ENCODE data around the gene SMAD6. TPM values are rescaled to one million over a fixed set of nuclear protein-coding genes. Genes with fewer than 3 reads are reported as not detected.

SMAD6 gene
- total RNA-seq, 1 experiment from 2014 or later = 8.9 TPM

DNA sequence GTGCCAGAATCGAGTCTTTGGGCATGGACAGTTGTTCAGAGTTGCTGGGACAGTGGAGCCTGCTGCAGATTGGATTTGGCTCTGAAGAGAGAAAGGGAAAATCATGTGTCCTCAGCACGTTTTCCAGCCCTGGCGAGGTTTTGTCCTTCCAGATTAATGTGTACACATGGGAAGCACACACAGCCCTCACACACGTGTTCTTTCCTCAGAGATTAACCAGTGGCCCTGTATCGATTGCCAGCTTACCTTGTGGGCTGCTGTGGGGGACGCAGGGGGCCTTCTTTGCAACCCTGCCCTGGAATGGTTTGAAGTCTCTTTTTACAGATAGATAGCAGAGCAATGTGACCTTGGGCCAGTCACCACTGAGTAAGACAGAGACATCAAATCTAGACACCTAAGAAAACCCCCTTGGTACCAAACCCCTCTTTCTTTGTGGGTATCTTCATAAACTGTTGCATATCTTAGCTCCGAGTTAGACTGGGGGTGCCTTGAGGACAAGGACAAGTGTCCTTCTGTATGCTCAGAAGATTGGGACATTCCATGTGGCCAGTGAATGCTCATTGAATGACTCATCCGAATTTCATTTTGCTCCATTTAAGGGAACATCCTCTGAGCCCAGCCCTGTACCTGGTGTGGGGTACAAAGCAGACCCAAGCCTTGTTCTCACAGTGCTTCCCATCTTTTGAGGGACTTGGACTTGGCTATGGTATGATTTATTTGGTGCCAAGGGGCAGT lies 48.0 kb downstream of the SMAD6 start:
- no peaks in the 10 kb centered on the region for H3K27me3 ChIP-seq (replicated peaks; ENCODE audit: control insufficient read depth, insufficient read depth, low read length)

DNA sequence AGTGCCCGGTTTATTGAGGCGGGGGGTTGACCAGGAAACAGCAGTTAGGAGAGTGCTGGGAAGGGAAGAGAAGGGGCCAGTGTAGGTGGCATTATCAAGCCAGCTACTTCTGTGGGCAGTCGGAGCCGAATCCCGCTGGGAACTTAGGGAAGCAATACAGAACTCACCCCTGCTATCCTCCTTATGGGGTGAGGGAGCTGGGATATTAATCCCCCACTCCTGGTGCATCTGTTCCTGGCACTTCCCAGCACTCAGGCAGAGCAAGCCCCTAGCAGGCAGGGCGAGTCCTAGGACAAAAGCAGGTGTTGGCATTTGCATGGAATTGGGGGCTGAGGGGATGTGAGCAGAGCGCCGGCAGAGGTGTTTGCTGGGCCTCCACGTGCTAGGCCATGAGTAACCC lies 48.6 kb downstream of the SMAD6 start:
- peaks cover 23% of the 10 kb centered on the region for H3K4me1 ChIP-seq

More for the DNA sequence above, 48.0 kb downstream of the SMAD6 start:
- H3K27ac Mint-ChIP-seq (ENCODE audit: unreplicated experiment) = no peak overlapping the region
- Histone ChIP-seq H3K4me1 (peaks cover 23% of the 10 kb centered on the region), H3K9me3 (0 out of 2 replicates have a peak, but pooled peaks cover 7% of the 10 kb centered on the region), H3K4me3 (ENCODE audit: low read depth, low read length) (no peak overlapping the region), H3K36me3 (ENCODE audit: control insufficient read depth, insufficient read depth, low read length) (no peaks in the 10 kb centered on the region; the same call in 1 of the 2 replicates)
- POLR2A ChIA-PET = no interaction called here
- no peaks in the 10 kb centered on the region for H3K27me3 Mint-ChIP-seq (ENCODE audit: insufficient read depth, unreplicated experiment)
- H3K4me1 Mint-ChIP-seq (ENCODE audit: low read depth, unreplicated experiment) = no peaks in the 10 kb centered on the region
- no peak for TF ChIP-seq CTCF (IDR thresholded peaks at IDR 0.05; ENCODE audit: insufficient read depth in 1 of 2, low read depth in 1 of 2, low read length in 1 of 2, severe bottlenecking in 1 of 2, unreplicated experiment in 1 of 2)
- no peaks in the 10 kb centered on the region for H3K9me3 Mint-ChIP-seq (ENCODE audit: unreplicated experiment)
- no peak for DNase-seq
- CTCF ChIA-PET = interaction anchor here (0.6 kb wide), 1 partner anchor 42 kb away, joined by 4 read pairs; no protein-coding TSS in a partner anchor
- H3K36me3 Mint-ChIP-seq (ENCODE audit: insufficient read depth, unreplicated experiment) = no peaks in the 10 kb centered on the region
- intact Hi-C loops (cut with micrococcal nuclease; ENCODE audit: unreplicated experiment) = no loop called here
- H3K4me3 Mint-ChIP-seq (ENCODE audit: unreplicated experiment) = no peak overlapping the region
- no TSS peak for BruUV-seq (replicated peaks)

DNA sequence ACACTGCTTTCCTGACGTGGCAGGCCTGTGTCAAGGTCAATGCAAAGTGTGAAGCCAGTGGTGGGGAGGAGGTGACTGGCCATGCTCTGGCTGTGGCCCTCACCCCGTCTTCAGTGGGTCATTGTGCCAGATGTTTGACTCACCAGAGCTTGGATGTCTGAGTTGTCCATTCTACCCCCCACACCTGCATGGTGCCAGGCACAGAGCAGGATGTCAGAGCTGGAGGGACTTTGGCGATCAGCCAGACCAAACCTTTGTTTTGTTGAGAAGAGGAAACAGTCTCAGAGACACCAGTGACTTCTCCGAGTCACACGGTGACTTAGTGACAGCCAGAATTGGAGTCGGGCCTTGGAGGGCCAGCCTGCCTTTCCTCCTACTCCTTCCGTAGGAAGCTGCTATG lies 49.5 kb downstream of the SMAD6 start:
- intact Hi-C loops (cut with micrococcal nuclease; ENCODE audit: unreplicated experiment) = no loop called here
- H3K4me3 ChIP-seq (ENCODE audit: low read depth, low read length) = no peak overlapping the region
- no peak overlapping the region for H3K27ac Mint-ChIP-seq (ENCODE audit: unreplicated experiment)
- peaks cover 12% of the 10 kb centered on the region; the same call in 1 of the 2 replicates for H3K9me3 ChIP-seq
- peaks cover 23% of the 10 kb centered on the region for H3K4me1 ChIP-seq
- no peak for DNase-seq
- no peaks in the 10 kb centered on the region for H3K36me3 Mint-ChIP-seq (ENCODE audit: insufficient read depth, unreplicated experiment)
- ChIA-PET CTCF (no interaction called here), POLR2A (no interaction called here)
- H3K27me3 Mint-ChIP-seq (ENCODE audit: insufficient read depth, unreplicated experiment) = no peaks in the 10 kb centered on the region
- H3K4me1 Mint-ChIP-seq (ENCODE audit: low read depth, unreplicated experiment) = no peaks in the 10 kb centered on the region
- H3K9me3 Mint-ChIP-seq (ENCODE audit: unreplicated experiment) = no peaks in the 10 kb centered on the region
- no peaks in the 10 kb centered on the region; the same call in 1 of the 2 replicates for H3K36me3 ChIP-seq (ENCODE audit: control insufficient read depth, insufficient read depth, low read length)
- no peaks in the 10 kb centered on the region for H3K27me3 ChIP-seq (replicated peaks; ENCODE audit: control insufficient read depth, insufficient read depth, low read length)
- TF ChIP-seq CTCF (IDR thresholded peaks at IDR 0.05; ENCODE audit: insufficient read depth in 1 of 2, low read depth in 1 of 2, low read length in 1 of 2, severe bottlenecking in 1 of 2, unreplicated experiment in 1 of 2) = no peak
- BruUV-seq (replicated peaks) = no TSS peak
- no peak overlapping the region for H3K4me3 Mint-ChIP-seq (ENCODE audit: unreplicated experiment)

More for the DNA sequence above, 48.6 kb downstream of the SMAD6 start:
- no peak overlapping the region for H3K4me3 Mint-ChIP-seq (ENCODE audit: unreplicated experiment)
- Histone ChIP-seq H3K36me3 (ENCODE audit: control insufficient read depth, insufficient read depth, low read length) (no peaks in the 10 kb centered on the region; the same call in 1 of the 2 replicates), H3K27me3 (replicated peaks; ENCODE audit: control insufficient read depth, insufficient read depth, low read length) (no peaks in the 10 kb centered on the region), H3K9me3 (peaks cover 11% of the 10 kb centered on the region; the same call in 1 of the 2 replicates), H3K4me3 (ENCODE audit: low read depth, low read length) (no peak overlapping the region)
- no peaks in the 10 kb centered on the region for H3K36me3 Mint-ChIP-seq (ENCODE audit: insufficient read depth, unreplicated experiment)
- DNase-seq = no peak
- H3K4me1 Mint-ChIP-seq (ENCODE audit: low read depth, unreplicated experiment) = no peaks in the 10 kb centered on the region
- H3K9me3 Mint-ChIP-seq (ENCODE audit: unreplicated experiment) = no peaks in the 10 kb centered on the region
- intact Hi-C loops (cut with micrococcal nuclease; ENCODE audit: unreplicated experiment) = no loop called here
- H3K27ac Mint-ChIP-seq (ENCODE audit: unreplicated experiment) = no peak overlapping the region
- no peaks in the 10 kb centered on the region for H3K27me3 Mint-ChIP-seq (ENCODE audit: insufficient read depth, unreplicated experiment)
- CTCF ChIA-PET = interaction anchor here (0.6 kb wide), 1 partner anchor 42 kb away, joined by 4 read pairs; no protein-coding TSS in a partner anchor
- POLR2A ChIA-PET = no interaction called here
- no peak for TF ChIP-seq CTCF (IDR thresholded peaks at IDR 0.05; ENCODE audit: insufficient read depth in 1 of 2, low read depth in 1 of 2, low read length in 1 of 2, severe bottlenecking in 1 of 2, unreplicated experiment in 1 of 2)
- no TSS peak for BruUV-seq (replicated peaks)

Data from Caco-2 (cell line).